Spleen (tissue), 11 donors: Measurements from ENCODE around the gene KCNK13. TPM values are rescaled to one million over a fixed set of nuclear protein-coding genes. Genes with fewer than 3 reads are reported as not detected.

Experiments used
- DNase-seq: peaks from one replicate; pipeline ENCODE4 v3.0.0-alpha.2; 2020
- H3K27ac ChIP-seq, 8 donors: fragments of 200-600 bp; sonication (generic) in 7 of 8; 1 replicate in 4 of 8; 2 replicates in 4 of 8; pipeline versions ENCODE4 v1.5.0 to v1.8.0; 2016 to 2021; ENCODE audit warnings: inconsistent platforms in 4 of 8, mild to moderate bottlenecking in 4 of 8, moderate library complexity in 1 of 8
- H3K27me3 ChIP-seq, 7 donors: fragments of 200-600 bp; sonication (generic) in 6 of 7; replicated peaks in 1 of 7; 1 replicate in 4 of 7; 2 replicates in 3 of 7; pipeline versions ENCODE4 v1.5.0 to v1.8.0; 2016 to 2021; ENCODE audit warnings: inconsistent platforms in 3 of 7, mild to moderate bottlenecking in 1 of 7
- H3K36me3 ChIP-seq, 6 donors: fragments of 200-600 bp; sonication (generic) in 5 of 6; 1 replicate in 4 of 6; 2 replicates in 2 of 6; pipeline versions ENCODE4 v1.5.0 to v1.8.0; 2016 to 2021; ENCODE audit warnings: inconsistent platforms in 2 of 6
- H3K4me1 ChIP-seq, 6 donors: fragments of 200-600 bp; sonication (generic) in 5 of 6; 1 replicate in 3 of 6; 2 replicates in 3 of 6; pipeline versions ENCODE4 v1.5.0 to v1.8.0; 2016 to 2021; ENCODE audit warnings: inconsistent platforms in 3 of 6
- H3K4me3 ChIP-seq, 8 donors: fragments of 200-600 bp; sonication (generic) in 7 of 8; 1 replicate in 4 of 8; 2 replicates in 4 of 8; pipeline versions ENCODE4 v1.5.0 to v1.8.0; 2016 to 2021; ENCODE audit warnings: inconsistent platforms in 4 of 8, mild to moderate bottlenecking in 4 of 8, moderate library complexity in 2 of 8
- H3K9me3 ChIP-seq, 8 donors: fragments of 200-600 bp; sonication (generic) in 7 of 8; 1 replicate in 4 of 8; 2 replicates in 4 of 8; pipeline versions ENCODE4 v1.5.0 to v1.8.0; 2016 to 2021; ENCODE audit warnings: inconsistent platforms in 4 of 8
- CTCF ChIP-seq, 11 experiments: fragments of 200-600 bp in 7 of 11; fragments of 450-650 bp in 4 of 11; sonication (generic) in 4 of 11; IDR thresholded peaks in 8 of 11; conservative IDR thresholded peaks in 3 of 11; 1 replicate in 7 of 11; 2 replicates in 4 of 11; pipeline versions ENCODE4 v1.4.0 to v1.8.0; 2016 to 2021; ENCODE audit warnings: antibody characterized with exemption in 11 of 11, inconsistent platforms in 4 of 11, mild to moderate bottlenecking in 1 of 11
- POLR2A ChIP-seq, 3 donors: fragments of 450-650 bp; IDR thresholded peaks; one replicate each; pipeline ENCODE4 v1.5.1; 2017; ENCODE audit warnings: antibody characterized with exemption in 3 of 3, mild to moderate bottlenecking in 1 of 3
- POLR2AphosphoS5 ChIP-seq, 3 donors: sonication (generic); formaldehyde crosslinking; IDR thresholded peaks; one replicate each; pipeline ENCODE4 v1.5.1; 2017; ENCODE audit warnings: antibody characterized with exemption in 3 of 3
- WGBS, 5 donors: extraction: QIAGEN DNeasy Blood & Tissue Kit in 3 of 5; methylation state at CpG; one replicate each; pipeline versions ENCODE4 v1.1.5 to v1.1.7; 2013 to 2018; 5-methylcytosine and 5-hydroxymethylcytosine counted together
- intact Hi-C: fragments of 100-400 bp; cut with DNase I; formaldehyde crosslinking; loops from one replicate; pipeline ENCODE4 v1.15.0; 2023; ENCODE audit warnings: low total_unique reads
- polyA plus RNA-seq, 3 donors: library from polyadenylated mRNA; stranded (reverse); fragments of 200-250 nt; gene quantifications; one replicate each; pipeline ENCODE4 v1.2.1, GENCODE V29; 2013
- total RNA-seq, 7 donors: library from RNA; depleted of rRNA in 3 of 7; stranded (reverse); fragments of >200 nt in 3 of 7; fragmentation: NEBNext Ultra II Directional in 4 of 7; extraction: Animal tissue kit (Norgen Biotek cat#: 25700) in 4 of 7; gene quantifications; one replicate each; pipeline versions ENCODE4 v1.1.0 to v1.2.1, GENCODE V29; 2016 to 2021
- donor health status: healthy with polysubstance abuse.
- donor health status: DM: no; HTN: no; CAD: no; lungs with moderate emphysema.
- donor health status: DM: no; HTN: no; CAD: no.
- donor health status: Bipolar disorder and iron deficiency.
- donor health status: healthy.
- donor health status: DM: no; HTN: no; CAD: no.
- donor health status: DM: yes; HTN: yes; CAD: no.

The KCNK13 gene
- total and polyA plus RNA-seq, 10 donors = 0.33 to 1.4 (median 0.94) TPM

GRCh38 chr14:90105756-90106155 is 44.0 kb downstream of the KCNK13 start:
- TF ChIP-seq POLR2AphosphoS5 (IDR thresholded peaks at IDR 0.05) (no peak), CTCF (IDR thresholded peaks at IDR 0.05 in 8 of 11, conservative IDR thresholded peaks at IDR 0.05 in 3 of 11) (no peak), POLR2A (IDR thresholded peaks at IDR 0.05) (no peak)
- no peak for DNase-seq
- Histone ChIP-seq H3K27ac (no peak overlapping the region), H3K9me3 (no peaks in the 10 kb centered on the region), H3K27me3 (peaks cover 0 to 10% (median 0%) of the 10 kb centered on the region in 7 donors), H3K4me1 (no peaks in the 10 kb centered on the region), H3K4me3 (no peak overlapping the region), H3K36me3 (no peaks in the 10 kb centered on the region)
- intact Hi-C loops = no loop called here
- WGBS, 5 donors = 73 to 88% (median 84%) methylated on average over 4 of the region's 4 CpGs

GRCh38 chr14:90107789-90108188 is 46.0 kb downstream of the KCNK13 start:
- no peak for DNase-seq
- Histone ChIP-seq H3K36me3 (no peaks in the 10 kb centered on the region), H3K27ac (no peak overlapping the region), H3K9me3 (no peaks in the 10 kb centered on the region), H3K27me3 (peaks cover 0 to 25% (median 0%) of the 10 kb centered on the region in 7 donors), H3K4me1 (no peaks in the 10 kb centered on the region), H3K4me3 (no peak overlapping the region)
- intact Hi-C loops = no loop called here
- no peak for TF ChIP-seq POLR2AphosphoS5 (IDR thresholded peaks at IDR 0.05)
- no peak for TF ChIP-seq CTCF (IDR thresholded peaks at IDR 0.05 in 8 of 11, conservative IDR thresholded peaks at IDR 0.05 in 3 of 11)
- 83 to 92% (median 90%) methylated on average over 6 of the region's 6 CpGs for WGBS, 5 donors

- intact Hi-C loops = no loop called here
- 72 to 84% (median 75%) methylated on average over 10 of the region's 10 CpGs for WGBS, 5 donors
- TF ChIP-seq CTCF (IDR thresholded peaks at IDR 0.05 in 8 of 11, conservative IDR thresholded peaks at IDR 0.05 in 3 of 11) (no peak), POLR2A (IDR thresholded peaks at IDR 0.05) (no peak), POLR2AphosphoS5 (IDR thresholded peaks at IDR 0.05) (no peak)
Measured at GRCh38 chr14:90109858-90110257, 48.1 kb downstream of the KCNK13 start.

GRCh38 chr14:90111895-90112534 is 50.2 kb downstream of the KCNK13 start:
- Histone ChIP-seq H3K4me1 (no peaks in the 10 kb centered on the region), H3K27me3 (peaks cover 0 to 47% (median 0%) of the 10 kb centered on the region in 7 donors), H3K4me3 (no peak overlapping the region), H3K27ac (no peak overlapping the region), H3K9me3 (no peaks in the 10 kb centered on the region), H3K36me3 (no peaks in the 10 kb centered on the region)
- intact Hi-C loops = no loop called here
- no peak for DNase-seq
- TF ChIP-seq CTCF (IDR thresholded peaks at IDR 0.05 in 8 of 11, conservative IDR thresholded peaks at IDR 0.05 in 3 of 11) = no peak
- TF ChIP-seq POLR2AphosphoS5 (IDR thresholded peaks at IDR 0.05) = no peak
- no peak for TF ChIP-seq POLR2A (IDR thresholded peaks at IDR 0.05)
- 72 to 79% (median 74%) methylated on average over 12 of the region's 12 CpGs for WGBS, 5 donors

More at GRCh38 chr14:90109858-90110257, 48.1 kb downstream of the KCNK13 start:
- no peaks in the 10 kb centered on the region for H3K9me3 ChIP-seq
- DNase-seq = no peak
- peaks cover 0 to 35% (median 0%) of the 10 kb centered on the region in 7 donors for H3K27me3 ChIP-seq
- H3K36me3 ChIP-seq = no peaks in the 10 kb centered on the region
- H3K4me1 ChIP-seq = no peaks in the 10 kb centered on the region
- H3K27ac ChIP-seq = no peak overlapping the region
- H3K4me3 ChIP-seq = no peak overlapping the region
